ENCODE results near the gene NCEH1.

Gene NCEH1

DNA sequence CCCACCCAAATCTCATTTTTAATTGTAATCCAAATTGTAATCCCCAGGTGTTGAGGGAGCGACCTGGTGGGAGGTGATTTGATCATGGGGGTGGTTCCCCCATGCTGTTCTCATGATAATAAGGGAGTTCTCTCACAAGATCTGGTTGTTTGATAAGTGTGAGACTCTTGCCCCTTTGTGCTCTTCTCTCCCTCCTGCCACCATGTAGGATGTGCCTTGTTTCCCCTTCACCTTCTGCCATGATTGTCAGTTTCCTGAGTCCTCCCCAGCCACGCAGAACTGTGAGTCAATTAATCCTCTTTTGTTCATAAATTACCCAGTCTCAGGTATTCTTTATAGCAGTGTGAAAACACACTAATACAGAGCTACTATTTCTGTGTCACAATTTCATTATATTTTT is 88.7 kb downstream of the NCEH1 start:
- Histone ChIP-seq H3K9ac (ENCODE audit: low read depth, low read length) (no peak overlapping the region), H3K4me3 (ENCODE audit: low read length) (no peak overlapping the region), H3K36me3 (ENCODE audit: insufficient read depth, low read length) (no peaks in the 10 kb centered on the region), H3K27me3 (ENCODE audit: insufficient read depth, low read length) (no peaks in the 10 kb centered on the region), H3K4me1 (ENCODE audit: insufficient read depth, low read length) (peaks cover 11% of the 10 kb centered on the region), H3K9me3 (ENCODE audit: insufficient read depth, low read depth, low read length) (no peaks in the 10 kb centered on the region), H3K27ac (ENCODE audit: low read depth, low read length) (no peak overlapping the region)
- 47% methylated on average over 2 of the region's 2 CpGs for WGBS

DNA sequence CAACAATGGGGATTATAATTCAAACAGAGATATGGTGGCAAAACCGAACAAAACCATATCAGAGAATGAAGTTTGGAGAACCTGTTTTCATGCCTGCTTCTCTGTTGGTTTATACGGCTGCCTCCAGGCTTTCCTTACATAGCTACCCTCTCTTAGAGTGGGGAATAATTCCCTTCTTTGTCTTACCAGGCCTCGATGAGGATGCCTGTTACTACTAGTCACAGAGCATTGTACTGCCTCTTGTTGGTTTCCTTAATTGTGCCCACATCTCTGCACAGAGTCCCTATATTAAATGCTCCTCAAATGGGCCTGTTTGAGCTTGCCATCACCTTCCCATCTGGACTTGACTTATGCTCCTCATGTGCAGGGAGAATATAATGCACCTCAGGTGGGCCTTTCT is 92.9 kb downstream of the NCEH1 start:
- Histone ChIP-seq H3K9me3 (ENCODE audit: insufficient read depth, low read depth, low read length) (0 out of 2 replicates have a peak, but pooled peaks cover 5% of the 10 kb centered on the region), H3K27me3 (ENCODE audit: insufficient read depth, low read length) (no peaks in the 10 kb centered on the region), H3K27ac (ENCODE audit: low read depth, low read length) (no peak overlapping the region), H3K36me3 (ENCODE audit: insufficient read depth, low read length) (no peaks in the 10 kb centered on the region), H3K4me3 (ENCODE audit: low read length) (no peak overlapping the region), H3K9ac (ENCODE audit: low read depth, low read length) (no peak overlapping the region), H3K4me1 (ENCODE audit: insufficient read depth, low read length) (peaks cover 11% of the 10 kb centered on the region)
- WGBS = 92% methylated on average over 3 of the region's 3 CpGs

DNA sequence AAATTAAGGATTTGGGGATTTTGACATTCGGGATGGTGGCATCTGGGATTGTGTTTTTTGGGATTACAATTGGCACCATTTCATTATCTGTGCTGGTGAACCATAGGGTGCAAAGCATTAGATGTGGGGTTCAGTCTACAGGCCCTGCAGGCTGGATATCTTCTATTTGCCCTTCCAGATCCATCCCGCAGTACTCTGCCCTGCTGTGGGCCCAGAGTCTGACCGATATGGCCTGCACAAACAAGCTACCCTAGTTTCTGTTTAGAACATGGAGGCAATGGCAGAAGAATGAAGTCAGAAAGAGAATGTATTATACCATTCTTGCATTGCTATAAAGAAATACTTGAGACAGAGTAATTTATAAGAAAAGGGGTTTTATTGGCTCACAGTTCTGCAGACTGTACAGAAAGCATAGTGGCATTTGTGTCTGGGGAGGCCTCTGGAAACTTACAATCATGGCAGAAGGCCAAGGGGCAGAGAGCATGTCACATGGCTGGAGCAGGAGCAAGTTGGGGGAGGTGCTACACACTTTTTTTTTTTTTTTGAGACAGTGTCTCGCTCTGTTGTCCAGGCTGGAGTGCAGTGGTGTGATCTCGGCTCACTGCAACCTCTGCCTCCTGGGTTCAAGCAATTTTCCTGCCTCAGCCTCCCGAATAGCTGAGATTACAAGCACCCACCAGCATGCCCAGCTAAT is 93.7 kb downstream of the NCEH1 start:
- no peaks in the 10 kb centered on the region for H3K27me3 ChIP-seq (ENCODE audit: insufficient read depth, low read length)
- H3K27ac ChIP-seq (ENCODE audit: low read depth, low read length) = no peak overlapping the region
- H3K9me3 ChIP-seq (ENCODE audit: insufficient read depth, low read depth, low read length) = 0 out of 2 replicates have a peak, but pooled peaks cover 5% of the 10 kb centered on the region
- WGBS = 88% methylated on average over 5 of the region's 6 CpGs
- H3K4me3 ChIP-seq (ENCODE audit: low read length) = no peak overlapping the region
- H3K9ac ChIP-seq (ENCODE audit: low read depth, low read length) = no peak overlapping the region
- H3K4me1 ChIP-seq (ENCODE audit: insufficient read depth, low read length) = peaks cover 3% of the 10 kb centered on the region
- H3K36me3 ChIP-seq (ENCODE audit: insufficient read depth, low read length) = no peaks in the 10 kb centered on the region

DNA sequence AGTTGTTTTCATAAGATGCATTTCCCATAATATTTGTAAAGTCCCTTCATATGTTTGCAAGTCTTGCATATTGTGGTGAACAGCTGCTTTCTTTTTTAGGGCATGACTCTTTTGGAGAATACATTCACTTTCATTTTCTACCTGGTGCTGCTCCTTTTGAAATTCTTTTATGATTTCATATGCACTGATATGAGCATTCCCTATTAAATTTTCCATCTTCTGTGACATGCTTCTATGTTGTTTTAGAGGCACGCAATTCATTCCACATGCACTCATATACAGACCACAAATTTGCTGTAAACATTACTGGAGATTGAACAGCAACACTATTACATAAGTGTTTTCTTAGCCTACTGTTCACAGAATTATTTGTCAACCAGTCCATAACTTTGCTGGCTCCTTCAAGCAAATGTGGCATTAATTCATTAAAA is 94.8 kb downstream of the NCEH1 start:
- H3K36me3 ChIP-seq (ENCODE audit: insufficient read depth, low read length) = no peaks in the 10 kb centered on the region
- no peak overlapping the region for H3K4me3 ChIP-seq (ENCODE audit: low read length)
- H3K9ac ChIP-seq (ENCODE audit: low read depth, low read length) = no peak overlapping the region
- H3K4me1 ChIP-seq (ENCODE audit: insufficient read depth, low read length) = no peaks in the 10 kb centered on the region
- 97% methylated on average over 1 of the region's 1 CpG for WGBS
- no peaks in the 10 kb centered on the region for H3K27me3 ChIP-seq (ENCODE audit: insufficient read depth, low read length)
- peaks cover 6% of the 10 kb centered on the region; the same call in 1 of the 2 replicates for H3K9me3 ChIP-seq (ENCODE audit: insufficient read depth, low read depth, low read length)
- H3K27ac ChIP-seq (ENCODE audit: low read depth, low read length) = no peak overlapping the region

DNA sequence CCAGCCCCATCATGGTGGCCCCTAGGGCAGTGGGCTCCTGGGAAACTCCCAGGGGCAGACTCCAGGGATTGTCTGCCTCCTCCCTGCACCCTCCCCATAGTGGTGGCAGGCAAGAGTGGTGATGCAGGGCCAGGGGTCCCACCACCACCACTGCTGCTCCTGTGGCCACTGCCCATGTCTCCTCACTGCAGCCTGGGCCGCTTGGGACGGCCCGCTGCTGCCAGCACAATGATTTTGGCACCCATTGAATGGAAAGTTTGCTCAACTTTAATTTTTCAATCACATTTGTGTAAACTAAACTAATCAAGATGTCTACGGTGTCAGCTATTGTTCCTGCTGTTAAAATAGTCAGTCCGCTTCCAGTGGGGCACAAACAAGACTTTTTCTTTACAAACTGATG is 95.6 kb downstream of the NCEH1 start:
- Histone ChIP-seq H3K4me3 (ENCODE audit: low read length) (no peak overlapping the region), H3K9ac (ENCODE audit: low read depth, low read length) (no peak overlapping the region), H3K27me3 (ENCODE audit: insufficient read depth, low read length) (no peaks in the 10 kb centered on the region), H3K9me3 (ENCODE audit: insufficient read depth, low read depth, low read length) (peaks cover 10% of the 10 kb centered on the region; the same call in 1 of the 2 replicates), H3K27ac (ENCODE audit: low read depth, low read length) (no peak overlapping the region), H3K36me3 (ENCODE audit: insufficient read depth, low read length) (no peaks in the 10 kb centered on the region), H3K4me1 (ENCODE audit: insufficient read depth, low read length) (no peaks in the 10 kb centered on the region)
- 96% methylated on average over 5 of the region's 5 CpGs for WGBS

DNA sequence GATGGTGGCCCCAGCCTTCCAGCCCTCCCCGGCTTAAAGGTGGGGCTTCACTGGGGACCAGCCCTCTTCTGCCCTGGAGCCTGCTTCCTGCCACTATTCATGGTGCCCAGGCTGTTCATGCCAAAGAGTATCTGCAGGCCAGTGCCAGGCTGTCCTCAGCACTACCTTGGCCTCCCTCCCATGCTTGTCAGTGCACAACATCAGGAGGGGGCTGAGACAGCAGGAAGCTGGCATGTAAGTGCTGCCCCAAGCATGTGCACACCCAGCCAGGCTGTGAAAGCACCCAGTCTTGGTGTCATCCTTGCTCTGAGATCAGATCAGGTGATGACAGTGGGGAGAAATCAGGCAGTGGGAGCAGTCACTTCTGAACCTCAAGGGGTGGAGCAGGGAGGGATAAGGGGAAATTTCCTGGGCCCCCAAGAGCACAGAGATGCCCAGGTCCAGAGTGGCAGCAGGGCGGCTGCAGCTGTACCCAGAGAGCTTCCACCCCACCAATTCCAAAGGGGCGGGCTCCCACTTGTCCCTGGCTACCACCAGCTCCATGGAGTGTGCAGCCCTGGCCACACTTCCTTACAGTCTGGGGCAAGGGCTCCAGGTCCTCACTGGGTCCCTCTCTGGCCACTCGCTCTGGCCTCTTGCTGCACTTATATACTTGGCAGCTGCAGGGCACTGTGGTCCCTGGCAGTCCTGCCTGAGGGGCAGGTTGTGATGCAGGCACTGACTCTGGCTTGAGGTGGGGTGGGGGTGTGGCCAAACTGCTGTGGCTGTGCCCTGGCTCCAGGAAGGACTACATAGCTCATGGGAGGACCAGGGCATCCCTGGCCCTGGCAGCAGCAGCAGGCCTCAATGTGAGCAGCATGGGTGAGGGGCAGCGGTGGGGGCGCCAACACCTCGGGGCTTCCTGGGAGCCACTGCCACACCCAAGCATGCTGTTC is 96.3 kb downstream of the NCEH1 start:
- no peaks in the 10 kb centered on the region for H3K4me1 ChIP-seq (ENCODE audit: insufficient read depth, low read length)
- 93% methylated on average over 7 of the region's 7 CpGs for WGBS
- no peaks in the 10 kb centered on the region for H3K27me3 ChIP-seq (ENCODE audit: insufficient read depth, low read length)

DNA sequence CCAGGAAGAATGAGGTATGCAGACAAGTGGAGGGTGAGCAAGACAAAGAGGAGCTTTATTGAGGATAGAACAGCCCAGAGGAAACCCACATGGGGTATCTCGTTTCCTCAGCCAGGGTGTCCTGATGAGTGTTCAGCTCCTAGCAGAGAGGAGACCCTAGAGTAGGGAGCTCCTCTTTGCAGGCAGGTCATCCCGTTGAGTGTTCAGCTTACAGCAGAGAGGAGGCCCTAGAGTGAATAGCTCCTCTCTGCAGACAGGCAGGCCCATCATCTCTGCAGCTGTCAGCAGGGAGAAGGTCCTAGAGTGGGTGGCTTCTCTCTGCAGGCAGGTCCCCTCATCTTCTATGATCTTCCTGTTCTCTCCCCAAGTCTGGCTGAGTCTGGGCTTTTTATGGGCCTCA is 97.0 kb downstream of the NCEH1 start:
- Histone ChIP-seq H3K36me3 (ENCODE audit: insufficient read depth, low read length) (no peaks in the 10 kb centered on the region), H3K27ac (ENCODE audit: low read depth, low read length) (no peak overlapping the region), H3K9me3 (ENCODE audit: insufficient read depth, low read depth, low read length) (peaks cover 10% of the 10 kb centered on the region; the same call in 1 of the 2 replicates), H3K4me3 (ENCODE audit: low read length) (no peak overlapping the region), H3K27me3 (ENCODE audit: insufficient read depth, low read length) (no peaks in the 10 kb centered on the region), H3K4me1 (ENCODE audit: insufficient read depth, low read length) (peaks cover under 1% of the 10 kb centered on the region; the same call in 1 of the 2 replicates), H3K9ac (ENCODE audit: low read depth, low read length) (no peak overlapping the region)
- WGBS = 88% methylated on average over 2 of the region's 2 CpGs

More for the DNA sequence above, 96.3 kb downstream of the NCEH1 start:
- Histone ChIP-seq H3K27ac (ENCODE audit: low read depth, low read length) (no peak overlapping the region), H3K9me3 (ENCODE audit: insufficient read depth, low read depth, low read length) (peaks cover 10% of the 10 kb centered on the region; the same call in 1 of the 2 replicates), H3K36me3 (ENCODE audit: insufficient read depth, low read length) (no peaks in the 10 kb centered on the region), H3K4me3 (ENCODE audit: low read length) (no peak overlapping the region), H3K9ac (ENCODE audit: low read depth, low read length) (no peak overlapping the region)

DNA sequence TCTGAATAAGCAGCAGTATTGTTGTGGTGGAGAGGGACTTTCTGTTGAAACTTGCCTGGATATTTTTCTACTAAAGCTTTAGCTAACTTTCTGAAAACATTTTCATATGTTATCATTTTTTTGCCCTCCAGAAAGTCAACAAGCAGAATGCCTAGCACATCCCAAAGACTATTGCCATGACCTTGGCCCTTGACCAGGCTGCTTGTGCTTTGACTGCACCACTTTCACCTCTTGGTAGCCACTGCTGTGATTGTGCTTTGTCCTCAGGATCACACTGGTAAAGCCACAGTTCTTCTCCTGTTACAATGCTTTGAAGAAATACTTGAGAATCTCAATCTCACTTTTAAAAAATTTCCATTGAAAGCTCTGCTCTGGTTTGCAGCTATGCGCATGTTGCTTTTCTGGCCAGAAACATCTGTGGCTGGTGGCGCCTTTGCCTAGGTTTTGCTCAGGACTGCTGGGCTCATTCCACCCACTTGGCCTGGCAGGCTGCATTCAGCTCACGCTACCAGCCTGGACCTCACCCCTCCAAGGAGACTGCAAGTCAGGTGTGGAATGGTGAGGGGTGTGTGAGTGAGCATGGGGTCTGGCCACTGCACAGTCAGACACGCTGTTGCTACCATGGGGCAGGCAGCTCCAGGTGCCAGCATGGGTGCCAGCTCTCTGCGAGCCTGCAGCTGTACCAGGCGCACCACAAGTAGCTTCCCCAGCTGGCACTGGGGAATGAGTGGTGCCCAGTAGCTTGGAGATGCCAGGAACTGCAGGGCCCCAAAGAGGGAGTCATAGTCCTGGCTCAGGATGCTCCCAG is 97.8 kb downstream of the NCEH1 start:
- 96% methylated on average over 6 of the region's 6 CpGs for WGBS
- H3K4me3 ChIP-seq (ENCODE audit: low read length) = no peak overlapping the region
- H3K36me3 ChIP-seq (ENCODE audit: insufficient read depth, low read length) = no peaks in the 10 kb centered on the region
- H3K9ac ChIP-seq (ENCODE audit: low read depth, low read length) = no peak overlapping the region
- peaks cover 10% of the 10 kb centered on the region; the same call in 1 of the 2 replicates for H3K9me3 ChIP-seq (ENCODE audit: insufficient read depth, low read depth, low read length)
- no peaks in the 10 kb centered on the region for H3K27me3 ChIP-seq (ENCODE audit: insufficient read depth, low read length)
- H3K4me1 ChIP-seq (ENCODE audit: insufficient read depth, low read length) = peaks cover 8% of the 10 kb centered on the region
- H3K27ac ChIP-seq (ENCODE audit: low read depth, low read length) = no peak overlapping the region

DNA sequence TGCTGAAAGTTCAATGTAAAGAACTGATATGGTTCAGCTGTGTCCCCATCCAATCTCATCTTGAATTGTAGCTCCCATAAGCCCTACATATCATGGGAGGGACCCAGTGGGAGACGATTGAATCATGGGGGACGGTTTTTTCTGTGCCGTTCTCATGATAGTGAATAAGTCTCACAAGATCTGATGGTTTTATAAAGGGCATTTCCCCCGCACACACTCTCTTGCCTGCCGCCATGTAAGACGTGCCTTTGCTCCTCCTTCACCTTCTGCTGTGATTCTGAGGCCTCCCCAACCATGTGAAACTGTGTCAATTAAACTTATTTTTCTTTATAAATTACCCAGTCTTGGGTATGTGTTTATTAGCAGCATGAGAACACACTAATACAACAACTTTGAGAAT is 101.1 kb downstream of the NCEH1 start:
- no peaks in the 10 kb centered on the region for H3K36me3 ChIP-seq (ENCODE audit: insufficient read depth, low read length)
- peaks cover 10% of the 10 kb centered on the region; the same call in 1 of the 2 replicates for H3K9me3 ChIP-seq (ENCODE audit: insufficient read depth, low read depth, low read length)
- WGBS = 97% methylated on average over 6 of the region's 6 CpGs
- H3K27me3 ChIP-seq (ENCODE audit: insufficient read depth, low read length) = no peaks in the 10 kb centered on the region
- no peak overlapping the region for H3K27ac ChIP-seq (ENCODE audit: low read depth, low read length)
- no peak overlapping the region for H3K9ac ChIP-seq (ENCODE audit: low read depth, low read length)
- H3K4me3 ChIP-seq (ENCODE audit: low read length) = no peak overlapping the region
- H3K4me1 ChIP-seq (ENCODE audit: insufficient read depth, low read length) = peaks cover 16% of the 10 kb centered on the region

DNA sequence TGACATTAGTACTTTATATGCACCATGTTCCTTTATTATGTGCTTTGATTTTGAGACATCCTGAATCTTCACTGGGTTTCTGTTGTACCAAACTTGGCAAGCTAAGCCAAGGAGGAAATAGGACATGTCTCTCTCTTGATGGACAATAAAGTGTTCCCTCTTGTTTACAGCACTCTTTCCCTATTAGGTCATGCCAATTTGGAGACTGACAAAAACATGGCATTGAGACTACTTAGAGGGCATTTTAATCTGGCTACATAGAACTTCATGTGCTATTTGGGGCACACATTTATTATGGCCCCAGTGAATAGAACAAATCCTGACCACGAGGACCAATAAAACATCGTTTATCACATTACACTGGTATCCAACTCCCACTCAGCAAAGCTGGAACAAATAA is 102.3 kb downstream of the NCEH1 start:
- Histone ChIP-seq H3K27me3 (ENCODE audit: insufficient read depth, low read length) (no peaks in the 10 kb centered on the region), H3K9ac (ENCODE audit: low read depth, low read length) (no peak overlapping the region), H3K4me3 (ENCODE audit: low read length) (no peak overlapping the region), H3K9me3 (ENCODE audit: insufficient read depth, low read depth, low read length) (peaks cover 5% of the 10 kb centered on the region; the same call in 1 of the 2 replicates), H3K27ac (ENCODE audit: low read depth, low read length) (no peak overlapping the region), H3K36me3 (ENCODE audit: insufficient read depth, low read length) (no peaks in the 10 kb centered on the region), H3K4me1 (ENCODE audit: insufficient read depth, low read length) (peaks cover 16% of the 10 kb centered on the region)
- 99% methylated on average over 2 of the region's 2 CpGs for WGBS

Measured in HUES64 (cell line).